AG10803 (cell line): Measurements from ENCODE around the gene ALG12.
"Not testable (repeated sequence)": the region's sequence is repeated elsewhere in the genome, so short reads cannot be mapped to it uniquely, and the experiment has no call there.

ENCODE experiments used
- DNase-seq: peaks from one replicate; pipeline ENCODE4 v3.0.0; 2010; ENCODE audit warnings: low read depth
- H3K4me3 ChIP-seq: 2 replicates; pipeline ENCODE4 v1.5.1; 2011; ENCODE audit warnings: mild to moderate bottlenecking, low read length, control low read depth
- CTCF ChIP-seq: conservative IDR thresholded peaks from 2 replicates; pipeline ENCODE4 v1.5.1; 2011; ENCODE audit warnings: mild to moderate bottlenecking, low read length, control low read depth, inconsistent platforms

Gene ALG12

GRCh38 chr22:49852898-49853894 is 65.0 kb downstream of the ALG12 start, which contains the start of gene ZBED4:
Gene ZBED4, plus strand, starts transcription at chr22:49853844. Its CDS starts 29,819 bp downstream, at chr22:49883663.
- TF ChIP-seq CTCF = no peak
- DNase-seq = peak; percentile 92

GRCh38 chr22:49852568-49852897 is 65.7 kb downstream of the ALG12 start:
- peak overlapping the region; percentile 71 for H3K4me3 ChIP-seq
- not testable (repeated sequence) for DNase-seq

More at GRCh38 chr22:49852898-49853894, 65.0 kb downstream of the ALG12 start, which contains the start of gene ZBED4:
- peak within 1 kb of the TSS; percentile 82 for H3K4me3 ChIP-seq

GRCh38 chr22:49850959-49851802 is 67.1 kb downstream of the ALG12 start:
- no peak overlapping the region for H3K4me3 ChIP-seq
- no peak for DNase-seq
- TF ChIP-seq CTCF = no peak
